ENCODE results near the gene ADAMTSL3. TPM values are rescaled to one million over a fixed set of nuclear protein-coding genes. Genes with fewer than 3 reads are reported as not detected.
"Not testable (repeated sequence)": the region's sequence is repeated elsewhere in the genome, so short reads cannot be mapped to it uniquely, and the experiment has no call there.

Gene ADAMTSL3
- total RNA-seq, 1 donor from 2014 or later = 2.4 TPM

- H3K4me1 ChIP-seq (ENCODE audit: insufficient read depth, low read length) = no peaks in the 10 kb centered on the region
- DNase-seq (ENCODE audit: low read depth) (no peak), FAIRE-seq (no peak)
- H3K27me3 ChIP-seq (ENCODE audit: insufficient read depth, low read length) = no peaks in the 10 kb centered on the region
- H2AFZ ChIP-seq (ENCODE audit: low read depth, low read length) = no peak overlapping the region
- H3K27ac ChIP-seq (ENCODE audit: low read depth, low read length) = no peak overlapping the region
- TF ChIP-seq CTCF (IDR thresholded peaks at IDR 0.05; ENCODE audit: insufficient read depth, low read depth, low read length) (no peak), EZH2 (IDR thresholded peaks at IDR 0.05; ENCODE audit: insufficient read depth, low read length) (no peak)
- Mint-ChIP-seq H3K4me3 (ENCODE audit: unreplicated experiment) (no peak overlapping the region), H3K36me3 (ENCODE audit: low read depth, unreplicated experiment) (no peaks in the 10 kb centered on the region), H3K4me1 (ENCODE audit: low read depth, unreplicated experiment) (no peaks in the 10 kb centered on the region), H3K9me3 (ENCODE audit: unreplicated experiment) (peaks cover 7% of the 10 kb centered on the region), H3K27ac (ENCODE audit: unreplicated experiment) (no peak overlapping the region), H3K27me3 (ENCODE audit: low read depth, unreplicated experiment) (peaks cover 2% of the 10 kb centered on the region)
- H3K79me2 ChIP-seq (ENCODE audit: insufficient read depth, low read length) = no peaks in the 10 kb centered on the region
- H3K4me3 ChIP-seq (ENCODE audit: insufficient read depth, low read depth, low read length) = no peak overlapping the region
- H4K20me1 ChIP-seq (ENCODE audit: insufficient read depth, low read length) = no peaks in the 10 kb centered on the region
- no peaks in the 10 kb centered on the region for H3K9me3 ChIP-seq (ENCODE audit: insufficient read depth, low read depth, low read length)
- no peak overlapping the region for H3K9ac ChIP-seq (ENCODE audit: low read length)
- no peaks in the 10 kb centered on the region for H3K36me3 ChIP-seq (ENCODE audit: insufficient read depth, low read length)
- no peak overlapping the region for H3K4me2 ChIP-seq (ENCODE audit: low read length)
Observed at GRCh38 chr15:84057714-84058331, 403.9 kb downstream of the ADAMTSL3 start.

GRCh38 chr15:84063674-84064073 is 409.8 kb downstream of the ADAMTSL3 start:
- H3K36me3 Mint-ChIP-seq (ENCODE audit: low read depth, unreplicated experiment); H3K79me2 ChIP-seq (ENCODE audit: insufficient read depth, low read length); H3K27ac Mint-ChIP-seq (ENCODE audit: unreplicated experiment); H3K9me3 ChIP-seq (ENCODE audit: insufficient read depth, low read depth, low read length); FAIRE-seq; H2AFZ ChIP-seq (ENCODE audit: low read depth, low read length); H4K20me1 ChIP-seq (ENCODE audit: insufficient read depth, low read length); DNase-seq (ENCODE audit: low read depth); H3K36me3 ChIP-seq (ENCODE audit: insufficient read depth, low read length); H3K9ac ChIP-seq (ENCODE audit: low read length); H3K4me2 ChIP-seq (ENCODE audit: low read length); H3K27me3 ChIP-seq (ENCODE audit: insufficient read depth, low read length); H3K4me1 Mint-ChIP-seq (ENCODE audit: low read depth, unreplicated experiment); H3K4me3 ChIP-seq (ENCODE audit: insufficient read depth, low read depth, low read length); H3K4me3 Mint-ChIP-seq (ENCODE audit: unreplicated experiment); H3K27me3 Mint-ChIP-seq (ENCODE audit: low read depth, unreplicated experiment); H3K4me1 ChIP-seq (ENCODE audit: insufficient read depth, low read length); H3K27ac ChIP-seq (ENCODE audit: low read depth, low read length): not testable (repeated sequence)
- H3K9me3 Mint-ChIP-seq (ENCODE audit: unreplicated experiment) = peaks cover 14% of the 10 kb centered on the region

GRCh38 chr15:84068674-84069073 is 414.8 kb downstream of the ADAMTSL3 start:
- not testable (repeated sequence) for H3K4me1 Mint-ChIP-seq (ENCODE audit: low read depth, unreplicated experiment); FAIRE-seq; H3K79me2 ChIP-seq (ENCODE audit: insufficient read depth, low read length); H3K9me3 ChIP-seq (ENCODE audit: insufficient read depth, low read depth, low read length); H3K27ac Mint-ChIP-seq (ENCODE audit: unreplicated experiment); H3K36me3 ChIP-seq (ENCODE audit: insufficient read depth, low read length); H3K9me3 Mint-ChIP-seq (ENCODE audit: unreplicated experiment); H3K4me3 ChIP-seq (ENCODE audit: insufficient read depth, low read depth, low read length); H4K20me1 ChIP-seq (ENCODE audit: insufficient read depth, low read length); H3K27ac ChIP-seq (ENCODE audit: low read depth, low read length); H3K4me2 ChIP-seq (ENCODE audit: low read length); H3K27me3 ChIP-seq (ENCODE audit: insufficient read depth, low read length); DNase-seq (ENCODE audit: low read depth); H3K36me3 Mint-ChIP-seq (ENCODE audit: low read depth, unreplicated experiment); H2AFZ ChIP-seq (ENCODE audit: low read depth, low read length); H3K27me3 Mint-ChIP-seq (ENCODE audit: low read depth, unreplicated experiment); H3K4me3 Mint-ChIP-seq (ENCODE audit: unreplicated experiment); H3K4me1 ChIP-seq (ENCODE audit: insufficient read depth, low read length); H3K9ac ChIP-seq (ENCODE audit: low read length)

- not testable (repeated sequence) for H3K9me3 ChIP-seq (ENCODE audit: insufficient read depth, low read depth, low read length); H3K79me2 ChIP-seq (ENCODE audit: insufficient read depth, low read length); H3K27ac Mint-ChIP-seq (ENCODE audit: unreplicated experiment); H2AFZ ChIP-seq (ENCODE audit: low read depth, low read length); H3K36me3 ChIP-seq (ENCODE audit: insufficient read depth, low read length); FAIRE-seq; H3K4me2 ChIP-seq (ENCODE audit: low read length); H3K27ac ChIP-seq (ENCODE audit: low read depth, low read length); DNase-seq (ENCODE audit: low read depth); H3K9ac ChIP-seq (ENCODE audit: low read length); H4K20me1 ChIP-seq (ENCODE audit: insufficient read depth, low read length); H3K4me3 ChIP-seq (ENCODE audit: insufficient read depth, low read depth, low read length); H3K27me3 ChIP-seq (ENCODE audit: insufficient read depth, low read length); H3K36me3 Mint-ChIP-seq (ENCODE audit: low read depth, unreplicated experiment); H3K4me3 Mint-ChIP-seq (ENCODE audit: unreplicated experiment)
- Mint-ChIP-seq H3K9me3 (ENCODE audit: unreplicated experiment) (peaks cover 11% of the 10 kb centered on the region), H3K4me1 (ENCODE audit: low read depth, unreplicated experiment) (peaks cover 18% of the 10 kb centered on the region), H3K27me3 (ENCODE audit: low read depth, unreplicated experiment) (peaks cover 30% of the 10 kb centered on the region)
- H3K4me1 ChIP-seq (ENCODE audit: insufficient read depth, low read length) = peaks cover 20% of the 10 kb centered on the region
Observed at GRCh38 chr15:84078038-84078437, 424.1 kb downstream of the ADAMTSL3 start.

GRCh38 chr15:84079325-84079884 is 425.5 kb downstream of the ADAMTSL3 start:
- Histone ChIP-seq H2AFZ (ENCODE audit: low read depth, low read length) (peak overlapping the region; percentile 87), H3K4me3 (ENCODE audit: insufficient read depth, low read depth, low read length) (peak overlapping the region; percentile 61), H3K4me2 (ENCODE audit: low read length) (peak overlapping the region; percentile 88), H3K4me1 (ENCODE audit: insufficient read depth, low read length) (peaks cover 20% of the 10 kb centered on the region)
- not testable (repeated sequence) for H3K79me2 ChIP-seq (ENCODE audit: insufficient read depth, low read length); H4K20me1 ChIP-seq (ENCODE audit: insufficient read depth, low read length); H3K27ac ChIP-seq (ENCODE audit: low read depth, low read length); H3K9ac ChIP-seq (ENCODE audit: low read length); H3K27me3 ChIP-seq (ENCODE audit: insufficient read depth, low read length); FAIRE-seq; H3K9me3 ChIP-seq (ENCODE audit: insufficient read depth, low read depth, low read length); H3K27ac Mint-ChIP-seq (ENCODE audit: unreplicated experiment); H3K36me3 Mint-ChIP-seq (ENCODE audit: low read depth, unreplicated experiment); H3K36me3 ChIP-seq (ENCODE audit: insufficient read depth, low read length); DNase-seq (ENCODE audit: low read depth)
- Mint-ChIP-seq H3K4me1 (ENCODE audit: low read depth, unreplicated experiment) (peaks cover 18% of the 10 kb centered on the region), H3K4me3 (ENCODE audit: unreplicated experiment) (peak overlapping the region; percentile 86), H3K9me3 (ENCODE audit: unreplicated experiment) (peaks cover 11% of the 10 kb centered on the region), H3K27me3 (ENCODE audit: low read depth, unreplicated experiment) (peaks cover 28% of the 10 kb centered on the region)

Data from astrocyte (in vitro differentiated cells and primary cell).